T-helper 17 cell (primary cell): Measurements from ENCODE around the gene WDR83. TPM values are rescaled to one million over a fixed set of nuclear protein-coding genes. Genes with fewer than 3 reads are reported as not detected.
"Not testable (repeated sequence)": the region's sequence is repeated elsewhere in the genome, so short reads cannot be mapped to it uniquely, and the experiment has no call there.

Source experiments
- ATAC-seq: fragments of 150-1000 bp; cut with Tn5 transposase; 2 replicates; pipeline ENCODE4 v1.10.0; 2021; ENCODE audit warnings: mild to moderate bottlenecking, moderate library complexity
- DNase-seq, 3 donors: peaks; one replicate each; pipeline versions ENCODE4 v3.0.0 to v3.0.0-alpha.2; 2020 to 2021
- H3K9me3 ChIP-seq: one replicate; pipeline ENCODE4 v1.7.0; 2013; ENCODE audit warnings: low read length, mild to moderate bottlenecking; ENCODE audit not compliant: control insufficient read depth, poor library complexity, severe bottlenecking
- H3K27ac Mint-ChIP-seq: one replicate; pipeline ENCODE4 v1.8.0; 2022; ENCODE audit warnings: mild to moderate bottlenecking, moderate library complexity, mixed read lengths
- H3K27me3 Mint-ChIP-seq: one replicate; pipeline ENCODE4 v1.8.0; 2022; ENCODE audit warnings: mixed read lengths
- H3K36me3 Mint-ChIP-seq: one replicate; pipeline ENCODE4 v1.8.0; 2022; ENCODE audit warnings: low read depth, mixed read lengths
- H3K4me1 Mint-ChIP-seq: one replicate; pipeline ENCODE4 v1.8.0; 2022; ENCODE audit warnings: mild to moderate bottlenecking, mixed read lengths
- H3K4me3 Mint-ChIP-seq: one replicate; pipeline ENCODE4 v1.8.0; 2022; ENCODE audit warnings: mild to moderate bottlenecking, moderate library complexity, mixed read lengths
- total RNA-seq, 4 donors: library from RNA in 2 of 4; stranded (reverse) in 2 of 4; gene quantifications; one replicate each; pipeline ENCODE4 v1.2.3 and lab custom pipeline; 2022 to 2026

The WDR83 gene
- total RNA-seq, 2 donors from 2014 or later = 10.5 to 11.1 TPM

GRCh38 chr19:12665281-12665573, 1.4 kb upstream of the WDR83 start:
- peak overlapping the region; percentile 99 for H3K27ac Mint-ChIP-seq
- H3K4me1 Mint-ChIP-seq = peaks cover 37% of the 10 kb centered on the region
- ATAC-seq (peak; percentile 36), DNase-seq (peak in 2 of 3 donors; percentile 31 to 39)
- peaks cover 5% of the 10 kb centered on the region for H3K36me3 Mint-ChIP-seq
- no peaks in the 10 kb centered on the region for H3K9me3 ChIP-seq
- H3K27me3 Mint-ChIP-seq = no peaks in the 10 kb centered on the region
- peak overlapping the region; percentile 99 for H3K4me3 Mint-ChIP-seq

- H3K9me3 ChIP-seq = no peaks in the 10 kb centered on the region
- Mint-ChIP-seq H3K4me3 (peak overlapping the region; percentile 99), H3K27ac (peak overlapping the region; percentile 99), H3K36me3 (peaks cover 2% of the 10 kb centered on the region), H3K4me1 (peaks cover 39% of the 10 kb centered on the region), H3K27me3 (no peaks in the 10 kb centered on the region)
- ATAC-seq (no peak), DNase-seq (no peak)
Observed at GRCh38 chr19:12665671-12666264, 839 bp upstream of the WDR83 start.

GRCh38 chr19:12667731-12668302, 1.2 kb downstream of the WDR83 start:
- H3K27me3 Mint-ChIP-seq = no peaks in the 10 kb centered on the region
- no peaks in the 10 kb centered on the region for H3K9me3 ChIP-seq
- H3K4me1 Mint-ChIP-seq = peaks cover 46% of the 10 kb centered on the region
- H3K36me3 Mint-ChIP-seq = peaks cover 5% of the 10 kb centered on the region
- peak overlapping the region; percentile 99 for H3K27ac Mint-ChIP-seq
- DNase-seq (no peak), ATAC-seq (no peak)
- peak overlapping the region; percentile 96 for H3K4me3 Mint-ChIP-seq

GRCh38 chr19:12668346-12668745, 1.7 kb downstream of the WDR83 start:
- peaks cover 46% of the 10 kb centered on the region for H3K4me1 Mint-ChIP-seq
- DNase-seq (no peak), ATAC-seq (no peak)
- H3K27ac Mint-ChIP-seq = peak overlapping the region; percentile 99
- no peaks in the 10 kb centered on the region for H3K27me3 Mint-ChIP-seq
- peaks cover 5% of the 10 kb centered on the region for H3K36me3 Mint-ChIP-seq
- H3K4me3 Mint-ChIP-seq = peak overlapping the region; percentile 96
- no peaks in the 10 kb centered on the region for H3K9me3 ChIP-seq

- peak; percentile 63 to 73 (median 67) for DNase-seq
- Mint-ChIP-seq H3K36me3 (peaks cover 5% of the 10 kb centered on the region), H3K27ac (peak overlapping the region; percentile 99), H3K4me3 (peak overlapping the region; percentile 96), H3K4me1 (peaks cover 46% of the 10 kb centered on the region), H3K27me3 (no peaks in the 10 kb centered on the region)
- peak; percentile 63 for ATAC-seq
- no peaks in the 10 kb centered on the region for H3K9me3 ChIP-seq
Observed at GRCh38 chr19:12668932-12669269, 2.3 kb downstream of the WDR83 start.

- ATAC-seq = peak; percentile 44
Observed at GRCh38 chr19:12669270-12670158, 2.9 kb downstream of the WDR83 start.

GRCh38 chr19:12670159-12670928, 3.7 kb downstream of the WDR83 start:
- DNase-seq (no peak), ATAC-seq (no peak)
- Mint-ChIP-seq H3K36me3 (peaks cover 5% of the 10 kb centered on the region), H3K27me3 (no peaks in the 10 kb centered on the region), H3K4me3 (peak overlapping the region; percentile 96), H3K4me1 (peaks cover 40% of the 10 kb centered on the region), H3K27ac (peak overlapping the region; percentile 99)
- H3K9me3 ChIP-seq = no peaks in the 10 kb centered on the region

More at GRCh38 chr19:12669270-12670158, 2.9 kb downstream of the WDR83 start:
- peaks cover 5% of the 10 kb centered on the region for H3K36me3 Mint-ChIP-seq
- no peaks in the 10 kb centered on the region for H3K9me3 ChIP-seq
- H3K4me3 Mint-ChIP-seq = peak overlapping the region; percentile 96
- H3K27me3 Mint-ChIP-seq = no peaks in the 10 kb centered on the region
- DNase-seq = peak; percentile 56 to 63 (median 58)
- peak overlapping the region; percentile 99 for H3K27ac Mint-ChIP-seq
- peaks cover 47% of the 10 kb centered on the region for H3K4me1 Mint-ChIP-seq

- H3K36me3 Mint-ChIP-seq = peaks cover 8% of the 10 kb centered on the region
- DNase-seq (no peak), ATAC-seq (no peak)
- H3K27me3 Mint-ChIP-seq = no peaks in the 10 kb centered on the region
- H3K4me1 Mint-ChIP-seq = peaks cover 31% of the 10 kb centered on the region
- H3K9me3 ChIP-seq = no peaks in the 10 kb centered on the region
- no peak overlapping the region for H3K27ac Mint-ChIP-seq
- H3K4me3 Mint-ChIP-seq = no peak overlapping the region
Observed at GRCh38 chr19:12672744-12673143, 6.1 kb downstream of the WDR83 start.

- peaks cover 6% of the 10 kb centered on the region for H3K36me3 Mint-ChIP-seq
Observed at GRCh38 chr19:12675399-12675798, 8.8 kb downstream of the WDR83 start.

GRCh38 chr19:12675940-12676339, 9.3 kb downstream of the WDR83 start:
- H3K36me3 Mint-ChIP-seq = peaks cover 7% of the 10 kb centered on the region
- no peaks in the 10 kb centered on the region for H3K27me3 Mint-ChIP-seq
- DNase-seq (no peak), ATAC-seq (no peak)
- no peaks in the 10 kb centered on the region for H3K9me3 ChIP-seq
- H3K27ac Mint-ChIP-seq = peak overlapping the region; percentile 88
- peaks cover 20% of the 10 kb centered on the region for H3K4me1 Mint-ChIP-seq
- H3K4me3 Mint-ChIP-seq = peak overlapping the region; percentile 39

More at GRCh38 chr19:12675399-12675798, 8.8 kb downstream of the WDR83 start:
- Mint-ChIP-seq H3K4me1 (peaks cover 19% of the 10 kb centered on the region), H3K27me3 (no peaks in the 10 kb centered on the region), H3K4me3 (no peak overlapping the region), H3K27ac (peak overlapping the region; percentile 6)
- no peaks in the 10 kb centered on the region for H3K9me3 ChIP-seq
- ATAC-seq (no peak), DNase-seq (no peak)

GRCh38 chr19:12676384-12676792, 9.8 kb downstream of the WDR83 start:
- H3K9me3 ChIP-seq = no peaks in the 10 kb centered on the region
- ATAC-seq = peak; percentile 35
- H3K4me1 Mint-ChIP-seq = peaks cover 25% of the 10 kb centered on the region
- peak overlapping the region; percentile 88 for H3K27ac Mint-ChIP-seq
- H3K36me3 Mint-ChIP-seq = peaks cover 10% of the 10 kb centered on the region
- H3K27me3 Mint-ChIP-seq = no peaks in the 10 kb centered on the region
- H3K4me3 Mint-ChIP-seq = peak overlapping the region; percentile 39
- peak; percentile 62 to 79 (median 64) for DNase-seq

- Mint-ChIP-seq H3K36me3 (peaks cover 9% of the 10 kb centered on the region), H3K4me3 (no peak overlapping the region), H3K4me1 (peaks cover 23% of the 10 kb centered on the region), H3K27ac (peak overlapping the region; percentile 88), H3K27me3 (no peaks in the 10 kb centered on the region)
- no peak for DNase-seq
- ATAC-seq = no peak
- H3K9me3 ChIP-seq = no peaks in the 10 kb centered on the region
Observed at GRCh38 chr19:12676928-12677327, 10.3 kb downstream of the WDR83 start.

GRCh38 chr19:12678039-12678438, 11.4 kb downstream of the WDR83 start:
- not testable (repeated sequence) for ATAC-seq, H3K9me3 ChIP-seq, H3K4me3 Mint-ChIP-seq, H3K36me3 Mint-ChIP-seq, DNase-seq, H3K27ac Mint-ChIP-seq, H3K27me3 Mint-ChIP-seq
- peaks cover 18% of the 10 kb centered on the region for H3K4me1 Mint-ChIP-seq
